ENCODE data around the gene DVL2.
"Not testable (repeated sequence)": the region's sequence is repeated elsewhere in the genome, so short reads cannot be mapped to it uniquely, and the experiment has no call there.

DVL2 gene

DNA sequence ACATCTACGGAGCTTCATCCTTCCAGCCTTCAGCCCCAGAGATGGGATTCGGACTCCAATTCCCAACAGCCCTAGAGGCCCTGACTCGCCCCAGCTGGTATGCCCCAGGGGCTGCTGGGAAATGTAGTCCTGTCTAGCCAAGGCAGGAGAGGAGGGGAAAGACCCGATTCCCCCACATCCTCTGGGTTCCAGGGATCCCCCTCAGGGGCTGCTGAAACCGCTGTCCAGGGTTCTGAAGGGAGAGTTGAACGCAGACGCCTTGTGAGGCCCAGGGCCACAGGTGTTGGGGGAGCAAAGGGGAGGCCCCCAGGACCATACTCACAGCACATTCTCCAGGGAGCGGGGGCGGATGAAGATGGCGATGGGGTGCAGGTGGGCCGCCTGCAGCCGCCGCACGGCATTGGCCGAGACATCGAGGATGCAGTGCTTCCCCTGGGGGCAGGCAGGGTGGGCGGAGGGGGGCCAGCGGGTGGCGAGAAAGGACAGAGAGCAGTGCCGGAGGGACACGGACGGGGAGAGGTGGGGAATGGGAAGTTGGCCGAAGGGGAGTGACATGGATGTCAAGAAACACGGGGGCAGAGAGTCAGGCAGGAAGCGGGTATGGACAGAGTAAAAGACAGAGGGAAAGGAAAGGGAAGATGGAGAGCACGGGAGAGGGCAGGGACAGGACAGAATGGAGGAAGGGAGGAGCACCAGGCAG, 42.6 kb downstream of the DVL2 start:
- peak; percentile 35 for DNase-seq

DNA sequence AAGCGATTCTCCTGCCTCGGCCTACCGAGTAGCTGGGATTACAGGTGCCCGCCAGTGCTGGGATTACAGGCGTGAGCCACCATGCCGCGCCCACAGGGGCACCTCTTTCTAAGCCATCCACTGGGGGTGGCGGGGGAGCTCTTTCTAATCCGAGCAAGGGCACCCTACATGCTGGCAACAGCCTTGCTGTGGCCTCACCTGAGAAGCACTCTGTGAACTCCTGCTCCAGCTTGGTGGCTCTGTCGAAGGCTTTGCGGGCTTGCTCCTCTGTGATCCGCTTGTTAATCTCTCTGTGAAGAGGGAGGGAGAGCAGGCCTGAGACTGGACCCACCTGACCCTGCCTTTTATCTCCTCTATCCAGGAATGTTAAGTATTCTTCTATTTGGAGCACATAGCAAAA, 43.2 kb downstream of the DVL2 start:
- no peak for DNase-seq

DNA sequence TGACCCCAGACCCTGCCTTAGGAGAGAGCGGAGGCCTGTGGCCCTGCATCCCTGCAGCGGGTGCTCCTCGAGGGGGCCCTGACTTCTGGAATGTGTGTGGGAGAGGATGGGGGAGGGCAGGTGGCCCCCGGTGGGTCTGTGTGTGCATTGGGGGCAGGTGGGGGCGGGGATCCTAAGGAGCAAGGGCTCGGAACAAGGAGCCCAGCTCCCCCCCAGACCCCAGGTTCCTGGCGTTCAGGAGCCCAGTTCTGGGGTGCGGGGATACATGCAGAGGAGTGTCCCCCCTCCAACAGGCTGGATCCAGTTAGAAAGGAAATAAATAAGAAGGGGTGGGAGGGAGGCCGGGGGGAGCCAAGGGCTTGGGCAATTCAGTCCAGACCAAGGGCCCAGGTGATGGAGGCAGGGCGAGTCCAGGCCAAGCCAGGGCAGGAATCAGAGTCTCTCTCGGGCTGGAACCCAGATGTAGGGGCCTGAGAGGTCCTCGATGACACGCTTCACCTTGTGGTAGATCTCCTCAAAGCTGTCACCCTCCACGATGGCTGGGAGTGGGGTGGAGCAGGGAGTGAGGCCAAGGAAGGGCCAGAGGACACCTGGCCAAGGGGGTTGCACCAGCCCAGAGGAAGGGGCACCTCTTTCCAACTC, 43.9 kb downstream of the DVL2 start:
- DNase-seq: no peak

DNA sequence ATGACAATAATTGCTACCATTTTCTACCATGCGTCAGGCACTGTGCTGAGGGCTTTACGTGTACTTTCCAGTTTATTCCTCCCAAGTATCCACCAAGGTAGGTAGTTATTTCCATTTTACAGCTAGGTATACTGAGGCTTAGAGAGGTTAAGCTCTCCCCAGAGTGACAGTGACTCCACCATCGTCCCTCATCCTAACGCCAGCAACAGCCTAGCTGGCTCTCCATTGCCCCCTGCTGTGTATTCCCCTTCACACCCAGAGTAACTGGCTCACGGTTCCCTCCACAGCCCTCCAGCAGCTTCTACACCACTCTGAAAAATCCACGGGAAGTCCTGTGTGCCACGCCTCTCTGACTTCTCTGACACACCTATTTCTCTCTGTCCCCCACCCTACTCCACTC, 48.1 kb downstream of the DVL2 start:
- DNase-seq: no peak

DNA sequence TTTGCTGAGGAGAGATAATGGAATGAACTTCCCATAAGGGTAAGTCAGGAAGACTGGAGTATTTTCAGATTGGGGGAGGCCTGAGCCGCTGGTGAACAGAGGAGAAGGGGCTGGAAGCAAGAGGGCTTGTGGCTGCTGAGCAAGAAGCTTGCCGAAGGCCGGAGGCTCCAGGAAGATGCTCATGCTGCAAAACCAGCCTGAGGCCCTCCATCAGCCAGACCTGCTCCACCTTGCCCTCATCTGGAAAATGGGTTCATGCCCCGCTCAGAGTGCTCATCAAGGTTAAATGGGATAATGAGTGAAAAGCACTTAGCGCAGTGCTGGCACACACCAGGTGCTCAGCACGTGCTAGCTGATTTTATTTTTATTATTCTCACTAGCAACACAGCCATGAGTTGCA, 49.7 kb downstream of the DVL2 start:
- DNase-seq: no peak

DNA sequence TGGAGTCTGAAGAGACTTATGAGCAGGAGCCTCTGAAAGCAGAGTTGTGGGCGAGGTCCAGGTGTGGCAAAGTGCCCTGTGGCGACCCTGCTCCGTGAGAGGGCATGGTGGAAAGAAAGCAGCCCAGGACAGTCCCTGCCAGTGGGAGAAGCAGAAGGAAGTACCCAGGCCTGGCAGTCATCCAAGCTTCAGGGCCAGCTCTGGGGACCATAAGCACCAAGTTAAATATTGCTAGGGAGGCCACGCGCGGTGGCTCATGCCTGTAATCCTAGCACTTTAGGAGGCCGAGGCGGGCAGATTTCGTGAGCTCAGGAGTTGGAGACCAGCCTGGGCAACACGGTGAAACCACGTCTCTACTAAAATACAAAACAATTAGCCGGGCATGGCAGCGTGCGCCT, 50.2 kb downstream of the DVL2 start:
- no peak for DNase-seq

DNA sequence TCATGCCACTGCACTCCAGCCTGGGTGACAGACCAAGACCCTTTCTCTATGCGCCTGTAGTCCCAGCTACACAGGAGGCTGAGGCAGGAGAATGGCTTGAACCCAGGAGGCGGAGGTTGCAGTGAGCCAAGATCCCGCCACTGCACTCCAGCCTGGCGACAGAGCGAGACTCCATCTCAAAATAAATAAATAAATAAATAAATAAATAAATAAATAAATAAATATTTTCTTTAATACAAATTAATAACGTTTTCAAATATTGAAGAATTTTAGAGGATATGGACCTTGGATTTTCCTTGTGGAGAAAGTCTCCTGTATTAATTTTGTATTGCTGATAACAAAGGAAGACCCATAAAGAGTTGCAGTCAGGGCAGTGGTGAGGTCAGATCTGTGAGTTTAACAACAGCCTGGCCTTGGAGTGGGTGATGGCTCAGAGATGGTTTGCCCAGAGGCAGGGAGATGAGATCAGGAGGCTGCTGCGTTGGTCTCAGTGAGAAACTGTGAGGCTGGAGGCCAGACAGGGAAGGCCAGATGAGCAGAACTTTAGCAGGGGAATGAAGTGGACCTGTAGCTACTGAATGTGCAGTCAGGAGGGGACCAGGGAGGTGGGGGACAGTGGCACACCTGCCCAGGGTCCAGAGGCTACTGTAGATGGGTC, 50.8 kb downstream of the DVL2 start:
- no peak for DNase-seq

DNA sequence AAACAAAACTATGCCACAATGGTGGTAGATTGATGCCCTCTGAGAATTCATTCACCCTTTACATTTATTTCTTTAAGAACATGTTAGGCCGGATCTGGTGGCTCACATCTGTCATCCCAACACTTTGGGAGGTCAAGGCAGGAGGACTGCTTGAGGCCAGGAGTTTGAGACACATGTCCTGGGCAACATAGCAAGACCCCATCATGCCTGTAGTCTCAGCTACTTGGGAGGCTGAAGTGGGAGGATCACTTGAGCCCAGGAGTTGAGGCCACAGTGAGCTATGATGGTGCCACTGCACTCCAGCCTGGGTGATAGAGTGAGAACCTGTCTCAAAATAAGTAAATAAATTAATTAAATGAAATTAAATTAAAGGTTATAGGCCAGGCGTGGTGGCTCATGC, 52.2 kb downstream of the DVL2 start:
- not testable (repeated sequence) for DNase-seq

DNA sequence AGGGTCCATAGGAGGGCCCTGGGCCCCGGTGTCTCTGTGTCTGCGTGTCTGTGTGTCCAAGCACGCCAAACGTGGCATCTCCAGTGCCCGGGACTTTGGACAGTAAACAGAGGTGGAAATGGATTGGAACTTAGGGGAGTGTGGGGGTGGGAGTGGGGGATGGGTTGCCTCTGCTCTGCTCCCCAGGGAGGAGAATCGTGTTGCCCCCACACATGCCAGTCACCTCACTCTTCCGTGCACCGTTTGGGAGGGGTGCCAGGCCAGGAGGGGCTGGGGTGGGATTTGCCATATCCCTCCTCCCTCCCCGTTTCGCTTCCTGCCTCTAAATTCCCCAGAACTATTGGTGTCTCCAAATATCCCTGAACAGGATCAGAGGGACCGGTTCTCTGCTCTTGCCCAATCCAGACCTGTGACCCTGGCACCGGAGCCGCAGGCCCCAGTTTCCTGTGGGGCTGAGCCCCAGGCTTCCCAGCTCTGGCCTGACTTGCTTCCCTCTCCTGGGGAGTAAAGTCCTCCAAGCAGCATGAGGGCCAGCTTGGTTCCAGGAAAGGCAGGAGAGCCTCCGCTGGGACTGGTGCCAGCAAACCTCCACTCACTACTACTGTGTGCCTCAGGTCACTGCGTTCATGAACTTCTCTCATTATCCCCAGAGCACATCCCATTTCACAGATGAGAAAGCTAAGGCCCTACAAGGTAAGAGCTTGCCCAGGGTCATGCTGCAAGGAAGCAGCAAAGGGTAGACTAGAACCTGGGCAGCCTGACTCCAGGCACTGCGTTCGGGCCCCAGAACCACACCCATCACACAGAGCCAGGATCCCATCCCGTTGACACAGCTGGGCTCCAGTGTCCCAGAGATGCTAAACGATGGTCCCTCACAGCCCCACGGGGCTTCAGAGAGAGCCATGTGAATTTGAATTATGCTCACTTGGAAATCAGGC, 54.7 kb downstream of the DVL2 start, which contains the start of gene ASGR1:
Gene ASGR1 (minus strand): TSS at position 54 of the 938 bp plus-strand sequence. CDS start 807 bp downstream, outside the sequence.
- DNase-seq: no peak

DNA sequence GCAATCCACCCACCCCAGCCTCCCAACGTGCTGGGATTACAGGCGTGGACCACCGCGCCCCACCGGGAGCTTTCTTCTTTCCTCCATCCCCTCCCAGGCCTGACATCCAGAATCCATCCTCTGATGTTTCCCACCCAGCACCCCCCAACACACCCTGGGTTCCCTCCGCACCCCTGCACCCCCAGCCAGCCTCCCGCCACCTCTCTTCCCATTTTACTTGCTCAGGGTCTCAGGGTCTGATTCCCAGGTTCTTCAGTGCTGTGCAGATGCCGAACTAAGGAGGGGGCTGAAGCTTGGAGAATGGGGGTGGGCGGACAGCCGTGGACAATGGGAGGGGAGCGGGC, 55.4 kb downstream of the DVL2 start:
- no peak for DNase-seq

DNA sequence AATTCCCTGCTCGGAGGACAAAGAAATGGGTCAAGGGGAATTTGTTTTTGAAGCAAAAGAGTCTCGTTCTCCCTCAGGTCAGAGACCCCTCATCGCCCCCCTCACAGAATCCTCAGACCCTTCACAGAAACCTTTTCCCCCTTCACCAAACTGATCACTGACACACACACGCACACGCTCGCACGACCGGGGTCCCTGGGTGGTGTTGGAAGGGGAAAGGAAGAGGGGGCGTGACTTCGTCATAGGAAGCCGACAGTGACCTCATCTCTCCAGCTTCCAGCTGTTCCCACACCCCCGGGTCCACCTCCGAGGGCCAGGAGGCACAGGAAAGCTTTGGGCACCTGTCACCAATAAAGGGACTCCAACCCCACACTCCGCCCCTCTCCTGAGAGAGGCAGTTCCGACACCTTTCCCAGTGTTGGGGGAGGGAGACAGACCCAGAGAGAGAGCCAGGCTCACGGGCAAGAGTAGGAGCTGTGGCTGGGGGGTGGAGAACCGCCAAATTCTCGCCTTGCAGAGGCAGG, 56.3 kb downstream of the DVL2 start:
- DNase-seq: peak; percentile 56

DNA sequence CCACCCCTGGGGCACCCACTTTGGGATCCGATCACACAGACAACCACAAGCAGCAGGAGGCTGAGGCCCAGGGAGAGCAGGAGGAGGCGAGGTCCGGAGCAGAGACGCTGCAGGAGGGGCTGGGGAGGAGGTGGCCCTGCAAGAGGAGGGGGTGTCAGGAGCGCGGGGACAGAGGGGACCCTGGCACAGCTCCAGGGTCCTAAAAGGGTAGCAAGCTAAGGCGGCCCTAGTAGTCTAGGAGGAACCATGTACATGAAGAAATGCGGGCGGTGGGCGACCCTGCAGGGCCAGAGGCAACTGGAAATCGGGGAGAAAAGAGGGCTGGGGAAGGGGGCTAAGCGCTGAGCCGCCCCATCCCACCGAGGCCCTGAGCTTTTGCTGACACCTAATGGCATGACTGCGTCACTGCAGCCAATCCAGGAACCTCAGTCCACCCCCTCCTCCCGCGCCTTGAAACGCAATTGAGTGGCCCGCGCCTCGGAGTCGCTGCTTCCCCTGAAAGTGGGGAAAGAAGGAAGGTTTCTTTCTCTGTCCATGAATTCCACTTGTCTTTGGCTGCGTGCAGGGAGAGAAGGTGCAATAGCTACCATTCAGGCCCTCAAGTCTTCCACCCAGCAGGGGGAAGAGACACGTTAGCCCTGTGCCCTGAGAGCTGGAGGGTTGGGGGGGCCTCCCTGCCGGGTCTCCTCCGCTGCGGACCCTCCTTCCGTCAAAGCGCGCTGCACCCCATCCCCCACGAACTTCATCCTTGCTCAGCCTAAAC, 56.9 kb downstream of the DVL2 start:
- peak; percentile 74 for DNase-seq

DNA sequence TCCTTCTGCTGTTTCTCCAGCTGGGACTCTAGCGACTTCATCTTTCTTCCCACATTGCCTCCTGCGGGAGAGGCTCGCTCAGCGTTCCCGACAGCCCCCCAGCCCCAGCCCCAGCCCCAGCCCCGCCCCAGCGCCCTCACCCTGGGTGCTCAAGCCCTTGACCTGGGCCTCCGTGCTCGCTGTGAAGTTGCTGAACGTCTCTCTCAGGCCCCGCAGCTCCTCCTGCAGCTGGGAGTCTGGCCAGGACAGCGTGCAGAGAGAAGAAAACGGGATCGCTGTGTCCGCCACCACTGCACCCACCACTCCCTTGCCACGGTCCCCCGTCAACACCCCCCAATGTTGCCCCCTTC, 57.5 kb downstream of the DVL2 start:
- DNase-seq: no peak

DNA sequence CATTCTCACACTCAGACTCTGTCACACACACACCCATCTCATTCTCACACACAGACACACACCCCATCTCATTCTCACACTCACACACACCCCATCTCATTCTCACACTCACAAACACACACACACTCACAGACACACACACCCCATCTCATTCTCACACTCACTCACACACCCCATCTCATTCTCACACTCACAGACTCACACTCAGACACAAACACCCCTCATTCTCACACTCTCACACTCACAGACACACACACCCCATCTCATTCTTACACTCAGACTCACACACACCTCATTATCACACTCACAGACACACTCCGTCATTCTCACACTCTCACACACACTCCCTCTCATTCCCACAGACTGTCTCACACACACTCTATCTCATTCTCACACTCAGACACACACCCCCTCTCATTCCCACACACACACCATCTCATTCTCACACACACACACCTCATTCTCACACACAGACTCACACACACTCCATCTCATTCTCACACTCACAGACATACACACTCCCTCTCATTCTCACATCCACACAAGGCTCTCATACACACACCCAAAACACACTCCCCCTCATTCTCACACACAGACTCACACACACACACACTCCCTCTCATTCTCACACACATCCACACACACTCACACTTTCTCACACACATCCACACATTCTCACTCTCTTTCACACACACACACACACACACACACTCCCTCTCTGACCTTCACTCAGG, 58.0 kb downstream of the DVL2 start:
- DNase-seq: no peak

Data from EL (cell line).